ENCODE results near the gene ADARB2.
A peak's percentile ranks its signal among the peaks of the same experiment; 100 is the strongest.

The ADARB2 gene

DNA sequence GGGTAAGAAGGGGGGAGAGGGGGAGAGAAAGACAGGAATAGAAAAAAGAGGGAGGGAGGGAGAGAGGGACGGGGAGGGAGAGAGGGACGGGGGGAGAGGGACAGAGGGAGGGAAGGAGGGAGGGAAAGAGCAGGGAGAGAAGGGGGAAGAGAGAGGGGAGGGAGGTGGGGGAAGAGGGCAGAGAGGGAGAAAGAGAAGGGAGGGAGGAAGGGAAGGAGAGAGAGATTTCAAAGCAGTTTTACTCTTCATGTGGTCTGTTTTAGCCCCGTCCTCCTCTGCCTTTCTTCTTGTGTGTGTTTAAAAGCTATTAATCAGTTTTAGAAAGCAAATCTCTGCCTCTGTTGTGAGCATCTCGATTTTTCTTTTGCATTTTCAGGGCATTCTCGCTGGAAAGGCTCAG is 444.2 kb downstream of the ADARB2 start:
- peak in 1 of 3 experiments; percentile 39 for DNase-seq

- peak in 1 of 3 experiments; percentile 22 for DNase-seq
Observed at GRCh38 chr10:1292611-1293031, 444.7 kb downstream of the ADARB2 start.

- no peak for DNase-seq
Observed at GRCh38 chr10:1291178-1292090, 445.9 kb downstream of the ADARB2 start.

GRCh38 chr10:1290071-1290471 is 447.3 kb downstream of the ADARB2 start:
- no peak for DNase-seq

DNA sequence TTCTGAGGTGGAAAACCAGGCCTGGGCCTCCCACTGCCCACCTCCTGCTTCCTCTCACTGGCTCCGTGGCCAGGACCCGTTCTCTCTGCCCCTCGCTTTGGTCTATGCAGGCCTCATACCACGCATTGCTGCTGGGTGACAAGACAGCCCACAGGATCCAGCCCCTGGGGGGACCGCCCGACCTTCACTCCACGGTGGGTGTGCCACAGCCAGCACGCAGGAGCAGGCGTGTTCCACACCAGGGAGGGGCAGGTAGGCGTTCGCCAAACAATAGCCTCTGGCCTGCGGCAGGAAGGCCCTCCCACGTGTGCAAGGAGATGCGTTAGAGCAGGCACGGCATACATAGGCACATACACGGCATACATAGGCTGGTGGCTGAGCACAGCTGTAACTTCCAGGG is 447.7 kb downstream of the ADARB2 start:
- DNase-seq = no peak

- DNase-seq = peak in 2 of 3 experiments; percentile 14 to 33
Observed at GRCh38 chr10:1287971-1288401, 449.3 kb downstream of the ADARB2 start.

DNA sequence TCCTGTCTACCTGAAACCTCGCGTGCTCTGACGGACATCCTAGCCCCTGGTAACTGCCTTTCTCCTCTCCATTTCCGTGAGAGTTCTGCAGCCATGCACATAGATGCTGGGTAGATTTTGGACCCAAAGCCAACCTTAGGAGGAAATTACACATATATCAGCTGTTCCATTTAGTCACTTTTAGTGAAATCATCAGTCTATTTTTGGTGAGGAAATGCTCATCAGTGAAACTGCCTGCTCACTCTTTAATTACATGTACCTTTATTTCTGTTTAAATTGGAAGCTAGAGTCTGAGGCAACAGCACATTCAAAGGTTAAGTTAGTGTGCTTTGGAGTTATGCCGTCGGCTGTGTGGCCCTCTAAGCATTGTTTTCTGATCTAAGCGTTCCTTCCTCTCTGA is 449.8 kb downstream of the ADARB2 start:
- DNase-seq = no peak

DNA sequence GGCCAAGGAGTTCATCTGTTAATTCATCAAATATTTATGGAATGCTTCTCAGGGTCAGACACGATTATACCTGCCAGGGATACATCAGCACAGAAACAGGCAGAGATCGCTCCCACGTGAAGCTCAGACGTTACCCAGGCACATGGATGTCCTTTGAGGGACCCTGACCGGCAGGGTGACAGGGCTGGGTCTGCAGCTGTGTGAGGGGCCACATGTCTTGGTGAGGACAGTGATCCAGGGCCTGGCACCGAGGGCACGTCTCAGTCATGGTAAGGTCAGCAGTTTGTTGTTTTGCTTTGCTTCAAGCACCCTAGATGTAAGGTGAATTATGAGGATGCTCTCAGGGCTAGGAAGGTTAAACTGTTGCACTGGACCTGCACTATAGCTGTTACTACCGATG is 453.2 kb downstream of the ADARB2 start:
- DNase-seq = no peak

GRCh38 chr10:1281405-1281782 is 455.9 kb downstream of the ADARB2 start:
- no peak for DNase-seq

GRCh38 chr10:1280466-1281404 is 456.6 kb downstream of the ADARB2 start:
- no peak for DNase-seq

DNA sequence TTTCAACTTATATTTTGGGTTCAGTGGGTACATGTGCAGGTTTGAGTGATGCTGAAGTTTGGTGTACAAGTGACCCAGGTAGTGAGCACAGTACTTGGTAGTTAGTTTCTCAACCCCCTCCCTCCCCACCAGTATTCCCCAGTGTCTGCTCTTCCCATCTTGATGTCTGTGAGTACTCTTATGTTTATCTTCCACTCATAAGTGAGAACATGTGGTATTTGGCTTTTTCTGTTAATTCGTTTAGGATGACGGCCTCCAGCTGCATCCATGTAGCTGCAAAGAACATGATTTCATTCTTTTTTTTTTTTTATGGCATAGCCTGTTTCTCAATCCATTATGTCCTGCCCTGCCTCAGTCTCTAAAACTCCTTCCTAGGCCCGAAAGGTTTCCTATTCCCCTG is 459.0 kb downstream of the ADARB2 start:
- DNase-seq = no peak

GRCh38 chr10:1274701-1275544 is 462.4 kb downstream of the ADARB2 start:
- no peak for DNase-seq

- DNase-seq = no peak
Observed at GRCh38 chr10:1274111-1274661, 463.1 kb downstream of the ADARB2 start.

DNA sequence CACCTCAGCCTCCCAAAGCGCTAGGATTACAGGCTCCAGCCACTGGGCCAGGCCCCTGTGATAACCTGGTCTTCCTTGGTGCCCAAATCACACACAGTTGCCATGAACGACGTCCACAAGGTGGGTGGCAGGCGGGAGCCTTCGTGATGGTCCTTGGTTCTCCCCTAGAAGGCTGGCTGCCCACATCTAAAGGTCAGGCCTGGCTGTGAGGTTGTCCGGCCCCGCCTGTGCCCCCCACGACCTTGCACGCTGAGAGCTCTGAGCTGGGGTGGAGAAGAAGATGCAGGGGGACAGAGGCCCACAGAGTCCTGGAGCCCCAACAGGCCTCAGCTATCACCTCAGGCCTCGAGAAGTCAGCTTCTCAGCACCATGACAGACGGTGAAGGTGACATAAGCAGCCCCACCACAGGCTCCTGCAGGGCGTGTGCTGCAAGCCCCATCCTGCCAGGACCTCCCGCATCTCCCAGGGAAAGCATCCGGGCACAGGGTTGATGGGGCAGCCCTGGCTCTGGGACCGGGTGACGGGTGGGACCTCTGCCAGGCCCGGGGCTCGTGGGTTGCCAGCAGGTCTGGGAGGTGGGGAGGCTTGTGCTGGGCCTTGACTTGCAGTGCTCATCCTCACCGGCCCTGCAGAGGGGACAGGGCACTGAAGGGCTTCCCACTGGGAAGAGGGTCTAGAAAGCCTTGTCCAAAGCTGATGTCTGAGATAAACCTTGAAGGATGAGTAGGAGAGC is 463.8 kb downstream of the ADARB2 start:
- no peak for DNase-seq

DNA sequence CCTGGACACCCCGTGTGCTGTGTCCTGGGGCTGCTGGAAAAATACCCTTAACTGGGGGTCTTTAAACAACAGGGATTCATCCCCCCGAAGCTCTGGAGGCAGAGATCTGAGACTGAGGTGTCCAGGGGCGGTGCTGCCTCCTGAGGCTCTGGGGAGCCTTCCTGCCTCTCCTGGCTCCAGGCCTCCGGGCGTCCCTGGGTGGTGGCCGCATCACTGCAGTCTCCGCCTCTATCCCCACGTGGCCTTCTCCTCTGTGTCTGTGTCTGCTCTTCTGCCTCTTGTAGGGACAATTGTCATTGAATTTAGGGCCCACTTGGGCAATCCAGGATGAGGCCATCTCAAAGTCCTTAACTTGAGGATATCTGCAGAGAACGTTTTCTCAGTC is 464.6 kb downstream of the ADARB2 start:
- no peak for DNase-seq

DNA sequence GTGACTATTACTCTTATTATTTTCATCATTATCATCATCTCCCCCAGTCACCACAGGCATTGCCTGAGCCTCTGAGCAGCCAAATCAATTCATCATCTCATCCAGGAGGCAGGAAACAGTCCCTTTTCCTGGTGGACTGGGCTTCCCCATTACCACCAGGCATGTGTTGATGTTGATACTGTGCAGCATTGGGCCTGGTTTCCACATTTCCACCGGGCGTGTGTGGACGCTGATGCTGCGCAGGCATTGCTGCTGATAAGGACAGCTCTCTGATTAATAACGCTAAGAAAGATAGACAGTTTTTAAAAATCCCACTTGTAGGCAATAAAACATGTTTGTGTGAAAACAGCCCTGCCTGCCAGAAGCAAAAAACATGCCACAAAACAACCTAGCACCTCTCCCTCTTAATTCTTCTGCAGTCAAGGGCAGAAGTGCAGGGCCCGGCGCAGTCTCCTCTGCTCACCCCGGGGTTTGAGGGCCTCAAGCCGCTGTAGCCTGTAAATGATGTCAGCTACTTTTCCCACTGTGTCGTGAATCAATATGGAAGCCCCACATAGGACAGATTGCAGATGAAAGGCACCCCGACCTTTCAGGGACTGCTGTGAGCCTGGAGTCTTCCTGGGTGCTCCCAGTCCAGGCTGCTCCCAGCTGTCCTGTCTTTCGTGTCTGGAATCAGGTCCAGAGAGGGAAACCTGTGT is 465.1 kb downstream of the ADARB2 start:
- DNase-seq = no peak

- no peak for DNase-seq
Observed at GRCh38 chr10:1270906-1271305, 466.4 kb downstream of the ADARB2 start.

DNA sequence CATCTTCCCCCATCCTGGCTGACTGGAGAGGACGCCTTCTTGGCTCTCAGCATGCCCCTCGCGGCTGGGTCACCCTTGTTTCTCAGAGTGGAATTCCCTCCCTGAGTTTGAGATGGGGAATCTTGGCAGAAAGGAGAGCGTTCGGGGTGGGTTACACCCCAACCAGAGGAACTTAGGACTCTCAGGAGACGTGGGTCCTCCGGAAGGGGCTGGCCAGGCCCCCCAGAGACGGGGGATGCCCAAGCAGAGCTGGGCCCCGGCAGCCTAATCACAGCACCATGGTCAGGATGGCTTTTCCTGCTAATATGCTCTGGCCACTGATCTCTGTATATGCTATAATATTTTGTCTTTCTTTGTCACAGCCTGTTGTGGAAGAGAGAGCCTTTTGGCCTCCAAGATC is 466.8 kb downstream of the ADARB2 start:
- DNase-seq = no peak

GRCh38 chr10:1268831-1269230 is 468.5 kb downstream of the ADARB2 start:
- no peak for DNase-seq

- DNase-seq = no peak
Observed at GRCh38 chr10:1267568-1267967, 469.8 kb downstream of the ADARB2 start.

DNA sequence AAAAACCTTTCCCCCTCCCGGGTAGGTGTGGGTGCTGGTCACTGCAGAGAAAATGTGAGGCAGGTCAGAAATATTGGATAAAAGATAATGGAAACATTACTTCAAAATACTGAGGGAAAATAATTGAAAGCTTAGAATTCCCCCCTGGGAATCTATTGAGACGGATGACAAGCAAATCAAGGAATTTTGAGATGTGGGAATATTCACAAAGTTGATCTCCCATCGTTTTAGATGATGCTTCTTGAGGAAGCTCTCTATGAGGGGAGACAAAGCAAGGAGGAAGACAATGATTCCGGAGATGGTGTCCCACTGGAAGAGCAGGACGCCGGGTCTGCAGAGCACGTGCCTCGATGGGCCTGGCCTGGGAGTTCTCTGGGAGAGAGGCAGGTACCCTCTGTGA is 470.2 kb downstream of the ADARB2 start:
- DNase-seq = no peak

Data from NCI-H1417 (cell line).